ENCODE measurements around the gene DNAL4.

DNA sequence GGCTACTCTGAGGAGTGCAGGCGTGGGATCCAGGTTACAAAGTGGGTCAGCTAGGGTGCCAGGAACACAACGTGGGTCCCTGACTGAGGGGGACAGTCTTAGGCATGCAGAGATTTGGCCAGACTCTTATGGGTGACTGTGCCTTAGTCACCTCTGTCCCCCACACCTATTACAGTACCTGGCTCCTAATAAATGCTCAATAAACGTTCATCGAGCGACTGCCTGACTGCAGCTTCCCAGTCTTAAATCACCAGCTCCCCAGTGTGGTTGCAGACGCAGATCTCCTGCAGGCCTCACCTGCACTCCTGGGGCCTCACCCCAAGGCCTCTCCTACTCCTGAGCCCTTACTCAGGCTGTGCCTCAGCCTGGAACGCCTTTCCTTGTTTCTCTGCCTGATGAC lies 34.9 kb downstream of the DNAL4 start:
- TF ChIP-seq, protein P1, sequence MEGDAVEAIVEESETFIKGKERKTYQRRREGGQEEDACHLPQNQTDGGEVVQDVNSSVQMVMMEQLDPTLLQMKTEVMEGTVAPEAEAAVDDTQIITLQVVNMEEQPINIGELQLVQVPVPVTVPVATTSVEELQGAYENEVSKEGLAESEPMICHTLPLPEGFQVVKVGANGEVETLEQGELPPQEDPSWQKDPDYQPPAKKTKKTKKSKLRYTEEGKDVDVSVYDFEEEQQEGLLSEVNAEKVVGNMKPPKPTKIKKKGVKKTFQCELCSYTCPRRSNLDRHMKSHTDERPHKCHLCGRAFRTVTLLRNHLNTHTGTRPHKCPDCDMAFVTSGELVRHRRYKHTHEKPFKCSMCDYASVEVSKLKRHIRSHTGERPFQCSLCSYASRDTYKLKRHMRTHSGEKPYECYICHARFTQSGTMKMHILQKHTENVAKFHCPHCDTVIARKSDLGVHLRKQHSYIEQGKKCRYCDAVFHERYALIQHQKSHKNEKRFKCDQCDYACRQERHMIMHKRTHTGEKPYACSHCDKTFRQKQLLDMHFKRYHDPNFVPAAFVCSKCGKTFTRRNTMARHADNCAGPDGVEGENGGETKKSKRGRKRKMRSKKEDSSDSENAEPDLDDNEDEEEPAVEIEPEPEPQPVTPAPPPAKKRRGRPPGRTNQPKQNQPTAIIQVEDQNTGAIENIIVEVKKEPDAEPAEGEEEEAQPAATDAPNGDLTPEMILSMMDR (IDR thresholded peaks at IDR 0.05; ENCODE audit: low read depth, low read length) = no peak
- no peak for TF ChIP-seq EZH2phosphoT487 (IDR thresholded peaks at IDR 0.05; ENCODE audit: low read depth)

All from OCI-LY3 (cell line).